ENCODE measurements around the gene C20orf202. TPM values are rescaled to one million over a fixed set of nuclear protein-coding genes. Genes with fewer than 3 reads are reported as not detected.
A peak's percentile ranks its signal among the peaks of the same experiment; 100 is the strongest.

C20orf202 gene
- polyA plus RNA-seq, 2 of the 4 experiments (the other 2 are of a cell fraction), result 0.12 TPM; not detected in 1

GRCh38 chr20:1174787-1175186 lies 28.5 kb upstream of the C20orf202 start:
- ChIA-PET CTCF (interaction anchor here (1.1 to 10.6 kb wide), 3 partner anchors 11 to 37 kb away, joined by 4 to 91 read pairs (median 30); partner anchors contain the start of gene TMEM74B), POLR2A (no interaction called here)
- H3K4me1 ChIP-seq, result peaks cover 7% of the 10 kb centered on the region; the same call in 1 of the 3 replicates
- no peak overlapping the region for H3K4me3 ChIP-seq
- WGBS (ENCODE audit: missing lambda C conversion rate), result 92% methylated on average over 7 of the region's 8 CpGs
- TF ChIP-seq NFE2L2 (conservative IDR thresholded peaks at IDR 0.05; ENCODE audit: low read length) (no peak), MAFK (IDR thresholded peaks at IDR 0.05; ENCODE audit: partially characterized antibody) (peak; percentile 11)
- H3K27ac ChIP-seq, result no peak overlapping the region
- no peak overlapping the region for H3K4me2 ChIP-seq
- FAIRE-seq (no peak), DNase-seq (ENCODE audit: low read depth in 1 of 2, low spot score in 1 of 2) (no peak), ATAC-seq (no peak)
- H3K9me3 ChIP-seq, result no peaks in the 10 kb centered on the region

DNA sequence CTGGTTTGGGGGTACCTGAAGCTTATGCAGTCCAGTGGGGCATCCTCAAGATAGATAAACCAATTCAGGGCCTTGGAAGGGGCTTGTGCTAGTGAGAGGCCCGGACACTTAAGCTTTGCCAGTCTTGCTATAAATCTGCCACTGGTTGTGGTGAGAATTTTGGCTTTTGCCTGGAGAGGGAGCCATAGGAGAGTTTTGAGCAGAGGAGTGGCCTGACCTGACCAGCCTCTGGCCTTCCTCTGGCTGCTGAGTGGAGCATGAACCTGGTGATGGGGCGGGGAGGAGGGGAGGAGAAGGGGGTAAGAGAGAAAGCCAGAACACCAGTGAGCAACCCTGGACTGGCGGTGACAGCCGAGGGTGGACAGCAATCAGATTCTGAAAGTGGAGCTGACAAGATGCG lies 25.6 kb upstream of the C20orf202 start:
- peak in 1 of 2 experiments; percentile 34; a peak in 2 of 5 replicates for TF ChIP-seq RAD21 (conservative IDR thresholded peaks at IDR 0.05 in 1 of 2, IDR thresholded peaks at IDR 0.05 in 1 of 2)
- TF ChIP-seq HOXA7 (CRISPR knock-in tag; IDR thresholded peaks at IDR 0.05), result no peak
- TF ChIP-seq BHLHE40 (IDR thresholded peaks at IDR 0.05; ENCODE audit: low read depth, low read length), result no peak
- TF ChIP-seq SREBF2 (IDR thresholded peaks at IDR 0.05), result no peak
- peak; percentile 5; the same call in 1 of the 3 replicates for TF ChIP-seq CTCF (IDR thresholded peaks at IDR 0.05)
- TF ChIP-seq SMC3 (IDR thresholded peaks at IDR 0.05), result 0 out of 3 replicates have a peak, but pooled peaks have one; percentile 9
- no peak for TF ChIP-seq TP53 (CRISPR knock-in tag; IDR thresholded peaks at IDR 0.05)
- TF ChIP-seq TFCP2L1 (CRISPR knock-in tag; IDR thresholded peaks at IDR 0.05), result no peak
- TF ChIP-seq POLR2A (IDR thresholded peaks at IDR 0.05; ENCODE audit: low read length), result no peak
- H3K4me2 ChIP-seq, result no peak overlapping the region
- CTCF ChIA-PET, result interaction anchor here (0.7 to 10.6 kb wide), 9 partner anchors 8 to 289 kb away, joined by 3 to 91 read pairs (median 3); partner anchors contain the start of genes NSFL1C and TMEM74B
- peaks cover 7% of the 10 kb centered on the region; the same call in 1 of the 3 replicates for H3K4me1 ChIP-seq
- 84% methylated on average over 5 of the region's 5 CpGs for WGBS (ENCODE audit: missing lambda C conversion rate)
- H3K9me3 ChIP-seq, result no peaks in the 10 kb centered on the region
- DNase-seq (ENCODE audit: low read depth in 1 of 2, low spot score in 1 of 2) (peak in 1 of 2 experiments; percentile 53), ATAC-seq (peak; percentile 45 to 80; a peak in 5 of 6 replicates), FAIRE-seq (no peak)
- H3K27ac ChIP-seq, result no peak overlapping the region
- H3K4me3 ChIP-seq, result no peak overlapping the region
- POLR2A ChIA-PET, result no interaction called here

DNA sequence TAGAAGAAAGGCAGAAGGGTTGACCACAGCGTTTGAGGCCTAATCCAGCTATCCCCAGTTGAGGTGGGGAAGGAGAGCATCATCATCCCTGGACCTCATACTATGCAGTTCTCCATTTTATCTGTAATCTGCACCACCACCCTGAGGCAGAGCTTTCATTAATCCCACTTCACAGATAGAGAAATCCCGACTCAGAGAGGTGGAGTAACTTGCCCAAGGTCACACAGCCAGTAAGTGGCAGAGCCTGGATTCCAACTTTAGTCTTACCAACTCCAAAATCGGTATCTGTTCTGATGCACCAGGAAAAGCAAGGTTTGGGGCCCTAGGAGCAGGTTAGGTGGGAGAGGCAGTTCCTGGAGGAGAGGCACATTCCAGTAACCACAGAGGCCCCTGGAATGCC lies 25.2 kb upstream of the C20orf202 start:
- TF ChIP-seq GATA3 (IDR thresholded peaks at IDR 0.05; ENCODE audit: borderline replicate concordance) (no peak), ZFP36 (IDR thresholded peaks at IDR 0.05; ENCODE audit: borderline replicate concordance, partially characterized antibody) (peak; percentile 44)
- Histone ChIP-seq H3K27ac (no peak overlapping the region), H3K4me1 (peaks cover 7% of the 10 kb centered on the region; the same call in 1 of the 3 replicates), H3K4me3 (no peak overlapping the region), H3K4me2 (no peak overlapping the region), H3K9me3 (no peaks in the 10 kb centered on the region)
- 81% methylated on average over 3 of the region's 3 CpGs for WGBS (ENCODE audit: missing lambda C conversion rate)
- ATAC-seq (no peak), DNase-seq (ENCODE audit: low read depth in 1 of 2, low spot score in 1 of 2) (no peak), FAIRE-seq (no peak)
- CTCF ChIA-PET, result interaction anchor here (0.7 to 10.6 kb wide), 7 partner anchors 7 to 289 kb away, joined by 3 to 91 read pairs (median 3); partner anchors contain the start of genes NSFL1C and TMEM74B
- POLR2A ChIA-PET, result no interaction called here

DNA sequence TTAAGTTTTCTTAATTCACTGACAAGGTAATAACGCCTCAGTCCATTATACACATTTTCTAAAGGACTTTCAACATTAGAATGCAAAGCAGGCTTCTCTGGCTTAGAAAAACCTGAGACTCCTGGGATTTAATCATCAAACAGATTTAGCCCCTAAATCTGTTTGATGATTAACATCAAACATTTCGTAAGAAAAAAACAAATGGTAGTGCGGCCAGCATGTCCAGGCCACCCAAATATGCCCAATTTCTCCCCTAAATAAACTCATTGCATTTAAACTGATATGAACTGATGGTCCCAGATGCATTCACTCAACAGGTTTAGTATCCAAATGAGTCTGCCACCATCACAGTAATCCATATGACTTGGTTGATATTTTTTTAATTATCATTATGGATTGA lies 24.6 kb upstream of the C20orf202 start:
- ChIA-PET CTCF (interaction anchor here (0.7 to 10.6 kb wide), 7 partner anchors 7 to 260 kb away, joined by 3 to 91 read pairs (median 3); partner anchors contain the start of gene TMEM74B), POLR2A (no interaction called here)
- FAIRE-seq, result no peak
- Histone ChIP-seq H3K4me1 (peaks cover 7% of the 10 kb centered on the region; the same call in 1 of the 3 replicates), H3K4me2 (no peak overlapping the region), H3K27ac (no peak overlapping the region), H3K4me3 (no peak overlapping the region), H3K9me3 (no peaks in the 10 kb centered on the region)
- DNase-seq (ENCODE audit: low read depth in 1 of 2, low spot score in 1 of 2), result no peak
- no peak for TF ChIP-seq HOXB13 (CRISPR knock-in tag; IDR thresholded peaks at IDR 0.05; ENCODE audit: low read depth)
- no peak for TF ChIP-seq HOXA7 (CRISPR knock-in tag; IDR thresholded peaks at IDR 0.05)
- TF ChIP-seq MAZ (IDR thresholded peaks at IDR 0.05; ENCODE audit: borderline replicate concordance, low read depth, low read length), result no peak
- no peak for TF ChIP-seq ZSCAN20 (CRISPR knock-in tag; IDR thresholded peaks at IDR 0.05)
- no peak for TF ChIP-seq HMGXB4 (CRISPR knock-in tag; IDR thresholded peaks at IDR 0.05; ENCODE audit: borderline replicate concordance)
- no peak for TF ChIP-seq HDAC2 (IDR thresholded peaks at IDR 0.05)
- no peak for TF ChIP-seq POLR2AphosphoS2 (conservative IDR thresholded peaks at IDR 0.05; ENCODE audit: low read length)
- TF ChIP-seq NR3C1 (IDR thresholded peaks at IDR 0.05), result no peak
- ATAC-seq, result no peak
- 74% methylated on average over 3 of the region's 3 CpGs for WGBS (ENCODE audit: missing lambda C conversion rate)

Measured in A549 (cell line).